CD14-positive monocyte (primary cell): Measurements from ENCODE around the gene APP. TPM values are rescaled to one million over a fixed set of nuclear protein-coding genes. Genes with fewer than 3 reads are reported as not detected.
A peak's percentile ranks its signal among the peaks of the same experiment; 100 is the strongest.

Experiments used
- DNase-seq, 3 donors: peaks; one replicate each; pipeline ENCODE4 v3.0.0-alpha.2; 2011 to 2022
- H2AFZ ChIP-seq: 2 replicates; pipeline ENCODE4 v1.6.0; 2012; ENCODE audit warnings: mild to moderate bottlenecking, low read depth, low read length, inconsistent platforms; ENCODE audit not compliant: insufficient read depth, poor library complexity, severe bottlenecking
- H3K27ac ChIP-seq, 2 donors: 1 replicate in 1 of 2; 2 replicates in 1 of 2; pipeline ENCODE4 v1.5.1; 2012 to 2013; ENCODE audit warnings: low read length in 2 of 2, control low read depth in 1 of 2, inconsistent platforms in 1 of 2, low read depth in 1 of 2, mild to moderate bottlenecking in 1 of 2
- H3K27me3 ChIP-seq, 2 donors: one replicate each; pipeline versions ENCODE4 v1.6.0 to v1.6.1; 2011 to 2013; ENCODE audit warnings: low read length in 2 of 2; ENCODE audit not compliant: control insufficient read depth in 2 of 2, insufficient read depth in 2 of 2
- H3K36me3 ChIP-seq, 2 donors: replicated peaks in 1 of 2; 1 replicate in 1 of 2; 2 replicates in 1 of 2; pipeline versions ENCODE4 v1.5.1 to v1.6.1; 2012 to 2013; ENCODE audit warnings: low read length in 2 of 2, control low read depth in 1 of 2, inconsistent platforms in 1 of 2, mild to moderate bottlenecking in 1 of 2; ENCODE audit not compliant: insufficient read depth in 2 of 2, control insufficient read depth in 1 of 2
- H3K4me1 ChIP-seq, 2 donors: 1 replicate in 1 of 2; 2 replicates in 1 of 2; pipeline versions ENCODE4 v1.5.1 to v1.6.1; 2012 to 2013; ENCODE audit warnings: low read length in 2 of 2, control low read depth in 1 of 2, inconsistent platforms in 1 of 2, mild to moderate bottlenecking in 1 of 2, moderate library complexity in 1 of 2; ENCODE audit not compliant: insufficient read depth in 2 of 2, control insufficient read depth in 1 of 2
- H3K4me2 ChIP-seq: replicated peaks from 2 replicates; pipeline ENCODE3; 2012; ENCODE audit warnings: low read length, moderate library complexity, mild to moderate bottlenecking; ENCODE audit not compliant: poor library complexity, severe bottlenecking; ENCODE audit errors: extremely low read depth
- H3K4me3 ChIP-seq, 3 experiments: fragments of 200-600 bp in 1 of 3; sonication (generic) in 1 of 3; replicated peaks in 1 of 3; 1 replicate in 2 of 3; 2 replicates in 1 of 3; pipeline ENCODE4 v1.5.1; 2011 to 2013; ENCODE audit warnings: low read length in 3 of 3, mild to moderate bottlenecking in 3 of 3, control low read depth in 2 of 3, low read depth in 2 of 3, inconsistent platforms in 1 of 3, moderate library complexity in 1 of 3
- H3K79me2 ChIP-seq: 2 replicates; pipeline ENCODE4 v1.6.0; 2012; ENCODE audit warnings: mild to moderate bottlenecking, control low read depth, inconsistent platforms, low read length, moderate library complexity; ENCODE audit not compliant: insufficient read depth
- H3K9ac ChIP-seq: 2 replicates; pipeline ENCODE4 v1.6.0; 2017; ENCODE audit warnings: low read length, mild to moderate bottlenecking; ENCODE audit not compliant: insufficient read depth, poor library complexity, severe bottlenecking
- H3K9me3 ChIP-seq, 2 donors: replicated peaks in 1 of 2; 1 replicate in 1 of 2; 2 replicates in 1 of 2; pipeline versions ENCODE4 v1.5.1 to v1.6.1; 2012 to 2013; ENCODE audit warnings: low read length in 2 of 2, control low read depth in 1 of 2; ENCODE audit not compliant: control insufficient read depth in 1 of 2, insufficient read depth in 1 of 2
- H4K20me1 ChIP-seq: 2 replicates; pipeline ENCODE4 v1.6.0; 2012; ENCODE audit warnings: mild to moderate bottlenecking, low read length, control low read depth, moderate library complexity; ENCODE audit not compliant: insufficient read depth
- H3K27ac Mint-ChIP-seq, 7 donors: one replicate each; pipeline ENCODE4 v1.8.0; 2020; ENCODE audit warnings: mild to moderate bottlenecking in 7 of 7, mixed read lengths in 7 of 7, moderate library complexity in 6 of 7, inconsistent platforms in 2 of 7
- H3K27me3 Mint-ChIP-seq, 3 donors: one replicate each; pipeline ENCODE4 v1.8.0; 2021 to 2022; ENCODE audit warnings: low read depth in 3 of 3, mild to moderate bottlenecking in 3 of 3, mixed read lengths in 3 of 3, moderate library complexity in 3 of 3, inconsistent platforms in 1 of 3
- H3K36me3 Mint-ChIP-seq, 2 donors: one replicate each; pipeline ENCODE4 v1.8.0; 2020; ENCODE audit warnings: mixed read lengths in 2 of 2, inconsistent platforms in 1 of 2, mild to moderate bottlenecking in 1 of 2
- H3K4me1 Mint-ChIP-seq: one replicate; pipeline ENCODE4 v1.8.0; 2020; ENCODE audit warnings: mild to moderate bottlenecking, mixed read lengths
- H3K4me3 Mint-ChIP-seq, 2 donors: one replicate each; pipeline ENCODE4 v1.8.0; 2020; ENCODE audit warnings: mild to moderate bottlenecking in 2 of 2, mixed read lengths in 2 of 2, moderate library complexity in 1 of 2
- H3K9me3 Mint-ChIP-seq, 7 donors: one replicate each; pipeline ENCODE4 v1.8.0; 2020 to 2022; ENCODE audit warnings: mixed read lengths in 7 of 7, mild to moderate bottlenecking in 6 of 7, moderate library complexity in 6 of 7, inconsistent platforms in 2 of 7
- CTCF ChIP-seq: fragments of 200-600 bp; IDR thresholded peaks from one replicate; pipeline ENCODE4 v1.8.0; 2022; ENCODE audit warnings: antibody characterized with exemption, mild to moderate bottlenecking
- WGBS: methylation state at CpG from one replicate; pipeline ENCODE4 v1.1.5; 2013; ENCODE audit warnings: missing lambda C conversion rate; ENCODE audit not compliant: insufficient coverage; 5-methylcytosine and 5-hydroxymethylcytosine counted together
- intact Hi-C, 2 donors: fragments of 100-400 bp; cut with micrococcal nuclease; formaldehyde crosslinking; loops; one replicate each; pipeline versions ENCODE4 v1.15.0 to v1.15.1; 2023
- polyA plus RNA-seq, 3 donors: library from polyadenylated mRNA; depleted of rRNA in 1 of 3; unstranded in 2 of 3; stranded (reverse) in 1 of 3; fragments of 300-500 nt in 2 of 3; fragments of >200 nt in 1 of 3; fragmentation: Illumina TruSeq in 2 of 3; gene quantifications; 1 replicate in 2 of 3; 2 replicates in 1 of 3; pipeline ENCODE4 v1.2.3, GENCODE V29; 2012 to 2021

The APP gene
- polyA plus RNA-seq, 3 donors = 28.0 to 118 (median 35.1) TPM

GRCh38 chr21:25863031-25863430 is 307.5 kb downstream of the APP start:
- Mint-ChIP-seq H3K4me3 (no peak overlapping the region), H3K4me1 (no peaks in the 10 kb centered on the region), H3K27ac (no peak overlapping the region), H3K36me3 (no peaks in the 10 kb centered on the region), H3K9me3 (no peaks in the 10 kb centered on the region), H3K27me3 (peaks cover 0 to 5% (median 0%) of the 10 kb centered on the region in 3 donors)
- no peaks in the 10 kb centered on the region for H3K79me2 ChIP-seq
- no peaks in the 10 kb centered on the region for H3K36me3 ChIP-seq
- no peaks in the 10 kb centered on the region for H4K20me1 ChIP-seq
- no peaks in the 10 kb centered on the region for H3K9me3 ChIP-seq
- no peak overlapping the region for H2AFZ ChIP-seq
- H3K27ac ChIP-seq = no peak overlapping the region
- intact Hi-C loops = loop anchor here in 1 of 2 donors (10.0 kb wide), 1 partner anchor 248 kb away; no protein-coding TSS in a partner anchor
- TF ChIP-seq CTCF = no peak
- no peak for DNase-seq
- WGBS = no CpG with 5 or more reads among the region's 1 CpG
- H3K4me3 ChIP-seq = no peak overlapping the region
- no peaks in the 10 kb centered on the region for H3K27me3 ChIP-seq
- H3K4me1 ChIP-seq = no peaks in the 10 kb centered on the region
- no peak overlapping the region for H3K4me2 ChIP-seq
- no peak overlapping the region for H3K9ac ChIP-seq

- Histone ChIP-seq H3K9me3 (no peaks in the 10 kb centered on the region), H3K4me1 (no peaks in the 10 kb centered on the region), H3K36me3 (no peaks in the 10 kb centered on the region), H3K79me2 (no peaks in the 10 kb centered on the region), H3K4me2 (no peak overlapping the region), H3K4me3 (no peak overlapping the region), H3K9ac (no peak overlapping the region), H3K27me3 (no peaks in the 10 kb centered on the region), H3K27ac (no peak overlapping the region), H2AFZ (no peak overlapping the region), H4K20me1 (no peaks in the 10 kb centered on the region)
- TF ChIP-seq CTCF = peak; percentile 86
- peaks cover 0 to 5% (median 0%) of the 10 kb centered on the region in 3 donors for H3K27me3 Mint-ChIP-seq
- peak; percentile 14 to 37 (median 33) for DNase-seq
- H3K27ac Mint-ChIP-seq = no peak overlapping the region
- no CpG with 5 or more reads among the region's 1 CpG for WGBS
- no peaks in the 10 kb centered on the region for H3K4me1 Mint-ChIP-seq
- no peaks in the 10 kb centered on the region for H3K9me3 Mint-ChIP-seq
- intact Hi-C loops = loop anchor here in 1 of 2 donors (10.0 kb wide), 1 partner anchor 248 kb away; no protein-coding TSS in a partner anchor
- H3K36me3 Mint-ChIP-seq = no peaks in the 10 kb centered on the region
- H3K4me3 Mint-ChIP-seq = no peak overlapping the region
Measured at GRCh38 chr21:25862596-25862995, 308.0 kb downstream of the APP start.
